ENCODE data around the gene LCN6.

Gene LCN6

DNA sequence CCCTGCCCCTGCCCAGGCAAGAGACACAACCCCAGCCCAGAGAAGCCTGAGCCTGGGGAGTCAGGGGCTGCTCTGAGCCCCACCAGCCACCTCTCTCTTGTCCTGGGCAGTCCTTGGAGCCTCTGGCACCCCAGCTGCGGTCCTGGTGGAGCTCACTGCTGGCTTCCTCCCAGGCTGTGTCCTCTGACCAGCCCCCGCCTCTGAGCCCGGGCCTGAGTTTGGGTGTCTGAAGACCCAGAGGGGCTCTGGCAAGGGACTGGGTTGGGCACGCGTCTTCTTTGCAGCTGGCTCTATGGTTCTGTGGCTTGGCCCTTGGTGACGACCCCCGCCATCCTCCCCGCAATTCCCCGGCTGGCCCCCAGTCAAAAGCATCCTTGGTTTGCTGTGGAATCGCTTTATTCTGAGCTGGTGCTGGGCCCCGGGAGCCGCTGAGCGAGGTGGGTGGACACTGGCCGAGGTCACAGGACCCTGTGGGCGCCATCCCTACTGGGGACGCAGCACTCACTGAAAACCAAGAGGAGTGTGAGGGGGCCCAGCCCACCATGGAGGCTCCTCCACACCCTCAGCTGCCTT is 4.6 kb downstream of the LCN6 start:
- DNase-seq (ENCODE audit: low read depth) = no peak

GRCh38 chr9:136742591-136743391 is 5.5 kb downstream of the LCN6 start, which contains the start of gene LCN10:
LCN10 (minus strand) TSS chr9:136742940; CDS start chr9:136742903, 37 bp downstream.
- no peak for DNase-seq (ENCODE audit: low read depth)

DNA sequence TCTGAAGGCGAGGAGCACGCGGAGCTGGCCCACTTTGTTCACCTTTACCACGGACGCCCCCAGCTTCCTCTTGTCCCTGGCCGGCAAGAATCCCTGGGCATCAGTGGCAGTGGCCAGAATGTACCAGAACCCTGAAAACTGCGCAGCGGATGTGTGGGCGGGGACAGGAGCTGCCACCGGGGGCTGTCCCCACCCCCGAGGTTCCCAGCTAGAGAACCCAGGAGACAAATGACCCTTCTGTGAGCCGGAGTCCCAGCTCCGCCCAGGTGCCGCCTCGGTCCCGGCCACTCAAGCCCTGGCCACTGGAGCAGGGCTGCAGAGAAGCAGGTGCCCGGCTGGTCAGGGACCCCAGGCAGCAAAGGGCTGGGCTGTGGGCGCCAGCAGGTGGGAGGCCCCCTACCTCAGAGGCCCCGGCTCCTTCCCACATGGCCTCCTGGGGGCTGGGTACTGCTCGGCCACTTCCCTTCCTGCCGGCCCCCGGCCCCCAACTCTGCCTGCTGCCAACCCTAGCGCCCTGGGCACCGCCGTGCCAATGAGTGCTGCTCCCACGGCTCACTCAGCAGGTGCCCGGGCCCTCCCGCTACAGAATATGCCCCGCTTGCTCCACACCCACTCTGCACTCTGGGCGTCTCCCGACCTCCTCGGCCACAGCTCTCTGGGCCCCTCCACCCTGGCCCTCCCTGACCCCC is 6.3 kb downstream of the LCN6 start:
- DNase-seq (ENCODE audit: low read depth) = no peak

DNA sequence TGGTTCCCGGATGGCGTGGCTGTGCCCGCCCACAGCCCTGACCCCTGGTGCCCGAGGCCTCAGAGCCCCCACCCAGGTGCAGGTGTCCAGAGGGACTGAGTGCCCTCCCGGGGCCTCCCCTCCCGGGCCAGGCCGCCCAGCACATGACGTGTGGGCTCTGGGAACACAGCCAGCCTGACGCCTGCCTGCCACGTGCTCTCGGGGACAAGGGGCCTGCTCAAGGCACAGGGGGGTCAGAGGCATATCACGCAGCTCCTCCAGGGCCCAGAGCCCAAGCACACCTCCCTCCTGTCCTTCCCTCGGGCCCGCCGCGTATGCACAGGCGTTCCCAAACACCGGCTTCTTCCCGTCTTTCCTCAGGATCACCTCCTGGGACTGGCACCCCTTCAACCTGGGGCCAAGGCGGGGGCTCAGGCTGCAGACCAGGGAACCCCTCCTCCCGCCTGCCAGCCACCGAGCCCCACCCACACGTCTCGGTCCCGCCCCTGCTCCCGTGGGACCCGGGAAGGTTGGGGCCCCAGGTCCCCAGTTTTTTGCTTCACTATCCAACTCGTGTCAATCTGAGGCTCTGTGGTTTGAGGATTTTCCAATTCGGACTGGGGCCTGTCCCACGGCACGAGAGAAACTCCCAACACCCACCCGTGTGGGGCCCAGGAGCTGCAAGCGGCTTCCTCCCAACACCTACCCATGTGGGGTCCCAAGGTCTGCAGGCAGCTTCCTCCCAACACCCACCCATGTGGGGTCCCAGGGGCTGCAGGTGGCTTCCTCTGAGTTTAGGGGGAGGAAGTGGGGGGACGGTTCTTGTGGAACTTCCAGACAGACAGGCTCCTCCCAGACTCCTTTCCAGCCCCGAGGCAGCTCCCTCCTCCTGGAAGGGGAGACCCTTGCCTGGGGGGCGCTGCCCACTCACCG is 7.1 kb downstream of the LCN6 start:
- no peak for DNase-seq (ENCODE audit: low read depth)

- no peak for DNase-seq (ENCODE audit: low read depth)
Observed at GRCh38 chr9:136740491-136740890, 7.8 kb downstream of the LCN6 start.

- no peak for DNase-seq (ENCODE audit: low read depth)
Observed at GRCh38 chr9:136740069-136740468, 8.3 kb downstream of the LCN6 start.

GRCh38 chr9:136739509-136739908 is 8.8 kb downstream of the LCN6 start:
- DNase-seq (ENCODE audit: low read depth) = no peak

GRCh38 chr9:136738960-136739359 is 9.4 kb downstream of the LCN6 start:
- no peak for DNase-seq (ENCODE audit: low read depth)

- DNase-seq (ENCODE audit: low read depth) = no peak
Observed at GRCh38 chr9:136735812-136736480, 12.4 kb downstream of the LCN6 start.

- no peak for DNase-seq (ENCODE audit: low read depth)
Observed at GRCh38 chr9:136734837-136735496, 13.4 kb downstream of the LCN6 start.

DNA sequence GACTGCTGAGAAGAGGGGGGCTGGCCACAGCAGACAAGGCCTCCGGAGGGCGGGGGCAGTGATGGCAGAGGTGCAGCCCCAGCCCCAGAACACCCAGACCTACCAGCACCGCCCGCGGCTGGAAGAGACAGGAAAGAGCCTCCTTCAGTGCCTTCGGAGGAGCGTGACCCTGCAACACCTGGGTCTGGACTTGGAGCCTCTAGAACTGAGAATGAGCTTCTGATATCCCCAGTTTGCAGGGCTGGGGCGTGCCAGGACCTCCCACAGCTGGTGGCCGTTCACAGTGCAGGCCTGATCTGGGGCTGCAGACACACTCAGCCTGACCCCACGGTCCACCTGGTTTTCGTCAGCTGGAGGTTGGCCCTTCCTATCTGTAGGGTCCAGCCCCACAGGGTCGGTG is 14.7 kb downstream of the LCN6 start:
- no peak for DNase-seq (ENCODE audit: low read depth)

DNA sequence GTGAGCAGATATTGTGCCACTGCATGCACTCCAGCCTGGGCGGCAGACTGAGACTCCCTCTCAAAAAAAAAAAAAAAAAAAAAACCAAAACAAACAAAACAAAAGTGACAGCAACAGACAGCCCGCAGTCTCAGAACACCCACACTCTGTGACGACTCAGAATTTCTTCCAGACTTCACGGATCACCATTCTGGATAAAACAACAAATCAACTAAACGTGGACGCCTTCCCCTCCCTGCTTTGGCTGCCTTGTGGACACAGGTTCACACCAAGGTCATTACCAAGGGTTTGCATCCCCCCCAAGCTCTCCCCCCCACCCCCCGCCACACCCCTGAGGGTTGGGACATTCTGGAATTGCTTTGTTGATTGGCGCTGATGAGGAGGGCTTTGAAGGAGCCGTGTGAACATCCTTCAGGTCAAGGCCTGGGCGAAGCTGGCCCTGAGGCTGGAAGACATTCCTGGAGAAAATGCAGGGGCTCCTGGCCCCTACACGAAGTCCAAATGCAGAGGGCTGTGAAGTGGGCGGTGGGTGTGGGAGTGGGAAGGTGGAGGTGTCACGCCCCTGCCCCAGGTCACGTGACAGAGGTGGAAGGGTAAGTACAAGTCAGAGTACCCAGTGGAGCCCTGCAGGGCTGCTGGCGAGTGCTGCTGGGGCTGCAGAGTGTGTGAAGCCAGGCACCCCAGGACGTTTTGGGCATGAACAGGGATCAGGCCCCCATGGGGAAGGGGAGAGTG is 15.7 kb downstream of the LCN6 start:
- no peak for DNase-seq (ENCODE audit: low read depth)

GRCh38 chr9:136729926-136730325 is 18.4 kb downstream of the LCN6 start:
- DNase-seq (ENCODE audit: low read depth) = no peak

DNA sequence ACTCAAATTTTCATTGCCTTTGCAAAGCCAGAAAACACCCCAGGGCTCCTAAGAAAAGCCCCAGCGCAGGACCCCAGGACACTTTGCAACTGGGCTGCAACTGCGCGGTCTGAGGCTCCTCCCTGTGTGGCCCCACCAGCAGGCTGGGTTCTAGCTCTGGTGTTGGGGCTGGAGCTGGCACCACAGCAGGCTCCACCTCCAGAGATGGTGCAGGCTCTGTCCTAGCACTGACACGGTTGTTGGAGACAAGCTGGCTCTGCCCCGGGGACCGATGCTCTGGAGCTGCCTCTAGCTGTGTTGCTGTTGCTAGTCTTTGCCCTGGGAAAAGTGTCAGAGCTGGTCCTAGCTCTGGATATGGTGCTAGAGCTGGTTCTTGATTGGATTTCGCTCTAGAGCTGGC is 19.2 kb downstream of the LCN6 start:
- DNase-seq (ENCODE audit: low read depth) = no peak

- DNase-seq (ENCODE audit: low read depth) = no peak
Observed at GRCh38 chr9:136728548-136729123, 19.7 kb downstream of the LCN6 start.

DNA sequence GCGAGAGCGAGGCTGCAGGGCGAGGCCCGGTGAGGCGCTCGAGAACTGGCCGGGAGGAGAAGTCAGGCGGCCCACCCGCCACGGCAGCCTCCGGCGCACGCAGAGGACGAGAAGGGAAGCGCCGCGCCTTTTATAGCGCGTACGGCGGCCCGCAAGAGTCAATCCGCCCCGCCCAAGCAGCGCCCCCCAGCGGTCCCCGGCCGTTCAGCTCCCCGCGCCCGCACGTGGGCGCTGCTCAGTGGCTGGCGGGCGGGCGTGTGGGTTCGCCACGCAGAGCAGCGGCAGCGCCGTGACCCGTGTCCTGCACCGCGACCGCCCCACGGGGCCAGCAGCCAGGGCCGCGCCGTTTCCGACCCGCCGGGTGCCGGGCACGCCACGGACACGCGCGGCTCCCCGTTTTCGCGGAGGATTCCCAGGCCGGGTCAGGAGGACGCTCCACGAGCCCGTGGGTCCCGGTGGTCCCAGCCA is 20.2 kb downstream of the LCN6 start:
- DNase-seq (ENCODE audit: low read depth) = peak; percentile 93

GRCh38 chr9:136726631-136727191 is 21.6 kb downstream of the LCN6 start:
- DNase-seq (ENCODE audit: low read depth) = no peak

DNA sequence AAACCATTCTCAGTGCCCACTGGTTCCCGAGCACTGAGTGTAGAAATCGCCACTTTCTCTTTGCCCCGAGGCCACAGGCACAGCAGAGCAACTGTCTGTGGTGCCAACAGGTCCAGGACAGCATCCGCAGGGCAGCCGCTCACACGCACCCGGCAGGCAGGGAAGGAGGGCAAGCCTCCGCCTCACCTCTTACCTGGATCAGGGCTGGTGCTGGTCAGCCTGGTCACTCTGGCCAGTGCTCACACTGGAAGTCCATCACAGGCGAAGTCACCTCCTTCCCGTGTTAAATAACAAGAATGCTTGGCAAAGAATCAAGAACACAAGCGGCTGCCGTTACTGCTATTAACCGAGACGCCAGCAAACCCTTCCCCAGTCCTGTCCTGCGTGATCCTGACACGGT is 22.2 kb downstream of the LCN6 start:
- DNase-seq (ENCODE audit: low read depth) = no peak

DNA sequence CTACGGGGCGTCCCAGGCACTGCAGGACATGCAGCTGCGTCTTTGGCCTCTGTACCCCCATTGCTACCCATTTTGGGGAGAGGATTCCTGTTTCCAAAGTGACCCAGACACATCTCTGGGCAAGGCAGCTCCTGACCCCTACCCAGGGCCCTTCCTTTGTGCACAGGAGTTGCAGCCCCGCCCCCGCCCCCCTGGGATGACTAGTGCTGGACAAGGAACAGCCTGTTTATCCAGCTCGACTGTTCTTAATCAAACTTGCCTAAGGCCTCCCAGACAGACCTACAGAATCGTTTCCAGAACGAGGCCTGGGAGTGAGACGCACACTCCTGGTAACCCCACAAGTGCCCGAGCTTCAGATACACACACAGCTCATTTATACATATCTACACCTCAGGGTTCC is 22.7 kb downstream of the LCN6 start:
- no peak for DNase-seq (ENCODE audit: low read depth)

Measured in activated T-cell treated with anti-CD3 and anti-CD28 coated beads for 1 hour (primary cell).